ENCODE measurements around the gene LIN54.

DNA sequence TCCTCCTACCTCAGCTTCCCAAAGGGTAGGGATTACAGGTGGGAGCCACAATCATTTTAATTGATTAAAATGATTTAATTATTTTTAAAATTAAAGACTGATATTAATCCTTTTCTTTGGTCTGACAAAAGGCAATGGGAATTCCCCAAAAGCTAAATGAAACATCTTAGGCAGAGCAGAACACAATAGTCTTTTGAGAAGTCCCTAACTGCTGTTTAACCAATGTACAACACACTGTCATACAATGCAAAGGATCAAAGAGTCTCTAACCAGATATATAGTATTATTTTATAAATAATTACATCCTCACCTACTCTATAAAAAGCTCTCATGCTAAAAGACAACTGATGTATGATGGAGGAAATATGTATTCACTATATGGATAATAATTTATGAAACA lies 63.1 kb downstream of the LIN54 start:
- TF ChIP-seq HIVEP1 (CRISPR knock-in tag; IDR thresholded peaks at IDR 0.05) (no peak), POLR2A (conservative IDR thresholded peaks at IDR 0.05) (no peak), THRA (IDR thresholded peaks at IDR 0.05) (no peak)
